Mesothelial cell of epicardium (in vitro differentiated cells): ENCODE measurements around the gene TOM1. TPM values are rescaled to one million over a fixed set of nuclear protein-coding genes. Genes with fewer than 3 reads are reported as not detected.
A peak's percentile ranks its signal among the peaks of the same experiment; 100 is the strongest.

Source experiments
- DNase-seq, 2 experiments: peaks; one replicate each; pipeline ENCODE4 v3.0.0; 2021; ENCODE audit warnings: low spot score in 2 of 2; ENCODE audit not compliant: unreplicated experiment in 2 of 2
- H3K27ac Mint-ChIP-seq: 2 replicates; pipeline ENCODE4 v1.8.0; 2021; ENCODE audit warnings: mixed read lengths
- H3K27me3 Mint-ChIP-seq: 2 replicates; pipeline ENCODE4 v1.8.0; 2021; ENCODE audit warnings: low read depth, mixed read lengths
- H3K36me3 Mint-ChIP-seq: 2 replicates; pipeline ENCODE4 v1.8.0; 2021; ENCODE audit warnings: mixed read lengths
- H3K4me1 Mint-ChIP-seq: 2 replicates; pipeline ENCODE4 v1.8.0; 2021; ENCODE audit warnings: mixed read lengths
- H3K4me3 Mint-ChIP-seq: 2 replicates; pipeline ENCODE4 v1.8.0; 2021; ENCODE audit warnings: mild to moderate bottlenecking, moderate library complexity, mixed read lengths
- H3K9me3 Mint-ChIP-seq: 2 replicates; pipeline ENCODE4 v1.8.0; 2021; ENCODE audit warnings: mixed read lengths
- total RNA-seq: library from RNA; stranded (reverse); gene quantifications from 3 replicates; pipeline ENCODE4 v1.2.1, GENCODE V29; 2021
- TF ChIP-seq, protein P1 (sequence below): fragments of 200-600 bp; sonication (generic); IDR thresholded peaks from one replicate; pipeline ENCODE4 v1.5.0; 2021; ENCODE audit warnings: antibody characterized with exemption; ENCODE audit not compliant: unreplicated experiment

TOM1 gene
- total RNA-seq: 41.4 to 46.0 TPM (median 44.2 TPM) in 3 replicates

DNA sequence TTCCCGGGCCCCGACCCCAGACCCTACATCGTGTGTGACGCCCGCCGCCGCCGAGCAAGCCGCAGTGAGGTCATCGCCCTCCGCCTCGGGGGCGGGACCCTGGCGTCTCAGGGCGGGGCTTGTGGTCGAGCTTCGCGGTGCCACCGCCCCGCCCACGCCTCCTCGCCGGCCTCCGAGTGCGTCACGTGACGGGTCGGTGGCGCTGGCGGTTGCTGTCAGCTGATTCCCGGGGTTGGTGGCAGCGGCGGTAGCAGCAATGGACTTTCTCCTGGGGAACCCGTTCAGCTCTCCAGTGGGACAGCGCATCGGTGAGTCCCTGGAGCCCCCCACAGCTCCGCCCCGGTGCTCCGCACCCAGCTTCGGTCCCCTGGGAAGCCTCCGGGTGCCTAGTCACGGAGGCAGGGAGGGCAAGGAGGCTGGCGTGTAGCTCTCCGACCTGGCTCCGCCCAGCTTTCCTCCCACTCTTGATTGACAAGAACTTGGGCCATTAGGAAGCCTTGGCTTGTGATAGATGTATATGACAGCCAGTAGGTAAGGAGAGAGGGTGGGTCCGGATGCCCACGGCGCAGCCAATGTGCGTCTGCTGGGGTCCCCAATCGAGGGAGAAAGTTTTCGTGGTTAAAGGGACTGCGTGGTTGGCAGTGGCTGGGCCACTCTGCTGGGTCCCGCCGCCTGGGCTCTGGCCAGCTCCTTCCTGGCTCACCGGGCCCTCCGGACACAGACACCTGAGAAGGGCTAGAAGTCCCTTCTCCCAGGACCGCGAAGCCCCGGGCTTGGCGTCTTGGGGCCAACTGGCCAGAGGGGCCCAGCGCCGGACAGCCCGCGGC is at the start of gene TOM1:
Gene TOM1 (plus strand): TSS at position 222 of the 827 bp plus-strand sequence. CDS start 35 bp downstream, at position 257.
- H3K36me3 Mint-ChIP-seq: peaks cover 3% of the 10 kb centered on the region
- peak within 1 kb of the TSS; percentile 94 for H3K27ac Mint-ChIP-seq
- DNase-seq: peak; percentile 92 to 94
- TF ChIP-seq, protein P1, sequence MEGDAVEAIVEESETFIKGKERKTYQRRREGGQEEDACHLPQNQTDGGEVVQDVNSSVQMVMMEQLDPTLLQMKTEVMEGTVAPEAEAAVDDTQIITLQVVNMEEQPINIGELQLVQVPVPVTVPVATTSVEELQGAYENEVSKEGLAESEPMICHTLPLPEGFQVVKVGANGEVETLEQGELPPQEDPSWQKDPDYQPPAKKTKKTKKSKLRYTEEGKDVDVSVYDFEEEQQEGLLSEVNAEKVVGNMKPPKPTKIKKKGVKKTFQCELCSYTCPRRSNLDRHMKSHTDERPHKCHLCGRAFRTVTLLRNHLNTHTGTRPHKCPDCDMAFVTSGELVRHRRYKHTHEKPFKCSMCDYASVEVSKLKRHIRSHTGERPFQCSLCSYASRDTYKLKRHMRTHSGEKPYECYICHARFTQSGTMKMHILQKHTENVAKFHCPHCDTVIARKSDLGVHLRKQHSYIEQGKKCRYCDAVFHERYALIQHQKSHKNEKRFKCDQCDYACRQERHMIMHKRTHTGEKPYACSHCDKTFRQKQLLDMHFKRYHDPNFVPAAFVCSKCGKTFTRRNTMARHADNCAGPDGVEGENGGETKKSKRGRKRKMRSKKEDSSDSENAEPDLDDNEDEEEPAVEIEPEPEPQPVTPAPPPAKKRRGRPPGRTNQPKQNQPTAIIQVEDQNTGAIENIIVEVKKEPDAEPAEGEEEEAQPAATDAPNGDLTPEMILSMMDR: no peak
- peak within 1 kb of the TSS; percentile 89 for H3K4me3 Mint-ChIP-seq
- peaks cover 11% of the 10 kb centered on the region for H3K4me1 Mint-ChIP-seq
- no peaks in the 10 kb centered on the region for H3K9me3 Mint-ChIP-seq
- H3K27me3 Mint-ChIP-seq: no peaks in the 10 kb centered on the region

DNA sequence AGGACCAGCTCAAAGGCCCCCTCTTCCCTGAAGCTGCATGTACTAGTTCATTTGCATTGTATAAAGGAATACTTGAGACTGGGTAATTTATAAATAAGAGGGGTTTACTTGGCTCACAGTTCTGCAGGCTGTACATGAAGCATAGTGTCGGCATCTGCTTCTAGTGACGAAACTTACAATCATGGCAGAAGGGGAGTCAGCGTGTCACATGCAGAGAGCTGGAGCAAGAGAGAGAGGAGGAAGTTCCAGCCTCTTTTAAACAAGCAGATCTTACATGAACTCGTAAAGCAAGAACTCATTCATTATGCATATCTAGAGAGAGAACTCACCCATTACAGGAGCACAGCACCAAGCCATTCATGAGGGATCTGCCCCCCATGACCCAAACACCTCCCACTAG is 49.5 kb upstream of the TOM1 start:
- DNase-seq: no peak
- Mint-ChIP-seq H3K36me3 (no peaks in the 10 kb centered on the region), H3K27ac (no peak overlapping the region), H3K4me3 (no peak overlapping the region), H3K9me3 (no peaks in the 10 kb centered on the region), H3K4me1 (no peaks in the 10 kb centered on the region), H3K27me3 (no peaks in the 10 kb centered on the region)
- TF ChIP-seq, protein P1: no peak

DNA sequence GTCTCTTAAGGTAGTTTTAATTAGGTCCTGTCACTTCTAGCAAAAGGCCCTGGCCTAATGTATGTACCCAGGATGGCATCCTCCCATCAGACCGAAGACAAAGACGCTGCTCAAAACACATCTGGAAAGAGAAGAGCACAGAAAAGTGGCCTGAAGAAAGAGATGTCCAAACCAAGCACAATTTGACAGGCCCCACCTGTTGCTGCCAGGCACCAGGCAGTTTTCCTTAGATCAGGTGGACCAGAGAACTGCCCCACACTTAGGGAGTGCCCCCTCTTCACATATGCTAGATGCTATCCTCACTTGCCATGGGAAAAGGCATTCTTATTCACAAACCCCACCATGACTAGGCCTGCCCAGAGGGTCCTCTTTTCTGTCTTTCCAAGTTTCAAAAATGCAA is 45.7 kb upstream of the TOM1 start:
- TF ChIP-seq, protein P1: no peak
- H3K27me3 Mint-ChIP-seq: no peaks in the 10 kb centered on the region
- DNase-seq: no peak
- no peak overlapping the region for H3K27ac Mint-ChIP-seq
- H3K4me3 Mint-ChIP-seq: no peak overlapping the region
- peaks cover 15% of the 10 kb centered on the region for H3K4me1 Mint-ChIP-seq
- H3K36me3 Mint-ChIP-seq: no peaks in the 10 kb centered on the region
- H3K9me3 Mint-ChIP-seq: no peaks in the 10 kb centered on the region

DNA sequence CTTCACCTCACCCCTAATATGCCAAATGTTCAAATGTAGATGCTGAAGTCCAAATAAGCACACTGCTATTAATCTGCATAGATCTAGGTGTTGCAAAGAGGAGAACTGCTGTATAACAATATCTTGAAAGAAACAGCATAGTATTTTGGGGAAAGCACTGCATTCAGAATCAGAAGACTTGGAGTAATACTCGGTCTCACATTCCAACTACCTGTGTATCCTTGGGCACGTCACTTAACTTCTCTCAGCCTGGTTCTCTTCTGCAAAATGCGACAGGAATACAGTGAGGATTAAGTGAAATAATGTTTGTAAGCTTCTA is 42.7 kb upstream of the TOM1 start:
- no peaks in the 10 kb centered on the region for H3K36me3 Mint-ChIP-seq
- DNase-seq: no peak
- H3K9me3 Mint-ChIP-seq: no peaks in the 10 kb centered on the region
- H3K4me3 Mint-ChIP-seq: peak overlapping the region; percentile 93
- H3K4me1 Mint-ChIP-seq: peaks cover 22% of the 10 kb centered on the region
- TF ChIP-seq, protein P1: no peak
- no peaks in the 10 kb centered on the region for H3K27me3 Mint-ChIP-seq
- H3K27ac Mint-ChIP-seq: peak overlapping the region; percentile 94

DNA sequence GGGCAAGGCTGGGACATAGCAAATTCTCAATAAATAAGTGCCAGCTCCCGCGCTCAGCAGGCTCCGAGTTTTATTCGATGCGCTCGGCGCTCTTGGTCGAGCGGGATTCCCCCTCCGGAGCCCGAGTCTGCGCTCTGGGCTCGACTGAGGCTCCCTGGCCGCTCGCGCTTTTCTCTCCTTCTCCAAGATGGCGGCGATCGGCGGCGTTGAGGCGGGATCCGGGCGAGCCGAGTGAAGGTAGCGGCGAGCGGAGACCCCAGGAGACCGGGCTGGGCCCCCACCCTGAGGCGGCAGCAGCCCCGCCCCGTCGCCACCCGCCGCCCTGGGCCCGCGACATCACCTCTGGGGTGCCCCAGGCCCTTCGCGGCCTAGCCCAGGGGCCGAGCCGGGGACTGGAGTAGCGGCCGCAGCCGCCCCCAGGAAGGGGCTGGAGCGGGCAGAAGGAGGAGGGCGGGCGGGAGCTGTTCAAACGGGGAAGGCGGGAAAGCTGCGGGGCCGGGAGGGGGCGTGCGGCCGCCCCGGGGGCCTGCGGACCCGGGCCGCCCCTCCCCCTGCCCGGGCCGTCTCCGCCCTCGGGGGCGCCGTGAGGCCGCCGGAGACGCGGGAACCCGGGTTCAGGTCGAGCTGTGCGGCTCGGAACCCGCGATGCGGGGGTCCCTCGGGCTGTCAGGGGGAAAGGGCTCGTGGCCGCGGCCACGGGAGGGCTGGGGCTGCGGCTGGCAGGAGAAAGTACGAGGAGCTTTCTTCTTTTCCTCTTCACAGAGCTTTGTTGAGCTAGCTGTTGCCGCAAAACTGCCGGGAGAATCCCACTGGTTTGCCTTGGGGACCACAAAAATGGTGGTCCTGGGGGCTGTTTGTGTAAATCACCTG is 42.1 kb upstream of the TOM1 start, which contains the start of gene HMGXB4:
Gene HMGXB4 (plus strand): TSS at position 173 of the 870 bp plus-strand sequence. CDS start 4,898 bp downstream, outside the sequence.
- H3K4me3 Mint-ChIP-seq: peak within 1 kb of the TSS; percentile 93
- H3K9me3 Mint-ChIP-seq: no peaks in the 10 kb centered on the region
- peaks cover 22% of the 10 kb centered on the region for H3K4me1 Mint-ChIP-seq
- TF ChIP-seq, protein P1: no peak
- H3K27me3 Mint-ChIP-seq: no peaks in the 10 kb centered on the region
- peak within 1 kb of the TSS; percentile 98 for H3K27ac Mint-ChIP-seq
- DNase-seq: peak; percentile 79 to 87
- no peaks in the 10 kb centered on the region for H3K36me3 Mint-ChIP-seq
